Raji (cell line): ENCODE data around the gene SLC6A1.

ENCODE experiments used
- POLR2A ChIP-seq: IDR thresholded peaks from 2 replicates; pipeline ENCODE4 v1.6.1; 2011; ENCODE audit warnings: low read depth, low read length, control low read depth; ENCODE audit not compliant: insufficient read depth

Gene SLC6A1

GRCh38 chr3:10992017-10992942, at the start of gene SLC6A1:
Gene SLC6A1 (plus strand): TSS chr3:10992748. CDS start chr3:11017212, 24,464 bp downstream.
- TF ChIP-seq POLR2A = no peak

- TF ChIP-seq POLR2A = no peak
Observed at GRCh38 chr3:10944866-10945265, 47.7 kb upstream of the SLC6A1 start.

- no peak for TF ChIP-seq POLR2A
Observed at GRCh38 chr3:10945683-10946287, 46.8 kb upstream of the SLC6A1 start.

GRCh38 chr3:10946526-10946925, 46.0 kb upstream of the SLC6A1 start:
- no peak for TF ChIP-seq POLR2A

GRCh38 chr3:10948326-10948725, 44.2 kb upstream of the SLC6A1 start:
- TF ChIP-seq POLR2A = no peak

GRCh38 chr3:10949197-10949596, 43.4 kb upstream of the SLC6A1 start:
- no peak for TF ChIP-seq POLR2A

GRCh38 chr3:10950476-10951294, 41.9 kb upstream of the SLC6A1 start:
- TF ChIP-seq POLR2A = no peak

GRCh38 chr3:10951295-10951926, 41.1 kb upstream of the SLC6A1 start:
- no peak for TF ChIP-seq POLR2A

GRCh38 chr3:10952525-10952924, 40.0 kb upstream of the SLC6A1 start:
- TF ChIP-seq POLR2A = no peak

GRCh38 chr3:10954740-10955139, 37.8 kb upstream of the SLC6A1 start:
- no peak for TF ChIP-seq POLR2A

GRCh38 chr3:10955711-10956453, 36.7 kb upstream of the SLC6A1 start:
- no peak for TF ChIP-seq POLR2A

GRCh38 chr3:10956531-10956930, 36.0 kb upstream of the SLC6A1 start:
- no peak for TF ChIP-seq POLR2A

GRCh38 chr3:10956986-10957385, 35.6 kb upstream of the SLC6A1 start:
- no peak for TF ChIP-seq POLR2A
